Amniotic stem cell (primary cell): ENCODE measurements around the gene ATP8A2.

ENCODE experiments used
- DNase-seq: peaks from one replicate; lab custom pipeline; 2025; lab: John Stamatoyannopoulos, UW

Gene ATP8A2

DNA sequence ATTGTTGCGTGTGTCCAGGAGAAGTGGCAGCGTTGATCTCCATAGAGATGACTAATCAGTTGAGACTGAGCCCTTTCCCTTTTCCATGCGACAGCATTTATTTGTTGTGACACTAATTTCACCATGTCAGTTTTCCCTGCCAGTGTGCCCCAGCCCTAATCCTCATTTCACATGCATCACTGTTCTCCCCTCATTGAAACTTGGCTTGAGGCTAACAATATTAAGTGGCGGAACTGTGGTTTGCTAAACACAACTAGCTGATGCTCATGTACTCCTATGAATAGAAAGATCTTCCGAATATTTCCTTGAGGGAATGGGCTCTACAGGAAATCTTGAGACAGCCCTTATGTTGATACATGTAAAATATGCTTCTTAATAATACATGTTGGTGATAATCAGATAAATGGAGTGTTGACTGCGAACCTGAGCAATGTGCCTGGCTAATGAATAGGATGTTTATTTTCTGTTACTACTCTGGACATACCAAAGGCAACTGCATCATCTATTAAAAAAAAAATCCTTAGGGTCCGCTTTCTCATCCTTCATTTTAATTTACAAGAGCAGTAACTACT is 258.6 kb downstream of the ATP8A2 start:
- no peak for DNase-seq

DNA sequence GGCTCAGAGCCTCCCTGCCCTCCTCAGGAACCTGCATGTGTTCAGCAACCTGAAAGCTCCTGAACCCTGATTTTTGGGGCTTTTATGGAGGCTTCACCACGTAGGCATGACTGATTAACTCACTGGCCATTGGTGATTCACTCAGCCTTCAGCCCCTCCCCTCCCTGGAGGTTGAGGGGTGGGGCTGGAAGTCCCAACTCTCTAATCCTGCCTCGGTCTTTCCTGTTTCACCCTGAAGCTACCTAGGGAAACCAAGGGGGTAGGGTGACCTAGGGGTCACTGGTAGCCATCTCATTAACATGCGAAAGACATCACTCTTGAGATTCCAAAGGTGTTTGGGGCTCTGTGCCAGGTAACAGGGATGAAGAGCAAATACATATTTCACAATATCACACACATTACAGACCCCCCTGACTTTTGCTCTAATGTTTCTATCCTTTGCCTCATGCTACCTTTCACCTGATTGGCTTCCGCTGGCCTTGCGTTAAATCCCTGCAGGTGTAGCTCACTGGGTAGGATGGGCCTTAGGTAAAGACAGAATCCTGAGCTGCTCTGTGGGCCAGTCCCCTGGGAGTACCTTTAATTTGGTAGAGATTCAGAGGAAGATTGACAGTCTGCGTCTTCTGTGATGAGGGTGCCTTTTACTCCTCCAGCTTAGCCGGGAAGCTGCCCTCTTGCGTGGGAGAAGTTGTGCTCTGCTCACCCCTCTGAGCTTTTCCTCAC is 260.6 kb downstream of the ATP8A2 start:
- no peak for DNase-seq

DNA sequence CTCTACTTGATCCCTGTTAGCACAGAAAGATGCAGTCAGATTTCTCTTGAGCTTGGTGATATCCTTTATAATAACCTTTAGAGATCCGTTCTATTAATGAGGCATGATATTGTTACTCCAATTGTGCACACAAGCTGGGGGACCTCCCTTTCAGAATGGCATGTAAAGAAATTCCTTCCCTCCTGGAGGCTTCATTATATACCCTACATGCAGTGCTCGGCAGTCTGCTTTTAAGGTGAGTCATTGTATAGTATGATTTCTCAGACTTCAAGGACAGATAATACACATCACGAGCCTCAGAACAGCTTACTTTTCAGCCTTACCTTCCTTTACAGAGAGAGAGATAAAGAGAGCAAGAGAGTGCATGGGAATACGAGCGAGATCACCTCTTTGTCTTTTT is 261.3 kb downstream of the ATP8A2 start:
- no peak for DNase-seq

DNA sequence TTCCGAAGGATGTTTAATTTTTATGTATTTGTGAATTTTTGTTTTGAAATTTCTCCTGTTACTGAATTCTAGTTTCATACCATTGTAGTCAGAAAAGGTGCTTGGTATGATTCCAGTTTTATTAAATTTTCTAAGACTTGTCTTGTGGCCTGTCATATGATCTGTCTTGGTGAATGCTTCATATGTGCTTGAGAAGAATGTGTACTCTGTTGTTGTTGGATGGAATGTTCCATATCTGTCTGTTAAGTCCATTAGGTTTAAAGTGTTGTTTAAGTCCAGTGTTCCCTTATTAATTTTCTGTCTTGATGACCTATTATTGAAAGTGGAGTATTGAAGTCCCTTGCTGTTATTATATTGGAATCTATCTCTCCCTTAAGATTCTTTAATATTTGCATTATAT is 273.9 kb downstream of the ATP8A2 start:
- no peak for DNase-seq

DNA sequence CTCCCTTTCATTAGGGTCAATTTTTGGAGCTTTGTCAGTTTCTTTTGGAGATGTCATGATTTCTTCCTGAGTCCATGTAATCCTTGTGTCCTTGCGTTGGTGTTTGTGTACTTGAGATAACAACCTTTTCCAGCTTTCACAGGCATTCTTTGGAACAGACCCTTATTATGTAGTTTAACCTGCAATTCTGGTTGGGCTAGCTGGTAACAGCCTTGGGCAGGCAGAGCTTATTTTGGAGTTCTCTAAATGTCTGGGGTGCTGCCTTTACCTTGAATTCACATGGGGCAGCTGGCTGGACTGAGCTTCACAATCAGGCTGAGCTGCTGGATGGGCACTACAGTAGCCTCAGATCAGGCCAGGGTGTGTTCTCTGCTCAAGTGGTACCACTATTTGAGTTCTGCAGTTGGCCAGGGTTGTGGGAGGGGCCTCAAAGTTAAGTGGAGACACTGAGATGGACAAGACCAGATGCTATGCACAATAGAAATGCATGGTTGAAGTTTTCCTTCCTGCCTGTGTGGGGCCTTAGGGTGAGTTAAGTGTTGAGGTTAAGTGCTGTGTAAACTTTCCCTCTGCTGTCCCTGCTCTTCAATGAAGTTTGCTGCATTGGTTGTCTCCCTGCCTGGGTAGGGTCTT is 277.3 kb downstream of the ATP8A2 start:
- DNase-seq: no peak

DNA sequence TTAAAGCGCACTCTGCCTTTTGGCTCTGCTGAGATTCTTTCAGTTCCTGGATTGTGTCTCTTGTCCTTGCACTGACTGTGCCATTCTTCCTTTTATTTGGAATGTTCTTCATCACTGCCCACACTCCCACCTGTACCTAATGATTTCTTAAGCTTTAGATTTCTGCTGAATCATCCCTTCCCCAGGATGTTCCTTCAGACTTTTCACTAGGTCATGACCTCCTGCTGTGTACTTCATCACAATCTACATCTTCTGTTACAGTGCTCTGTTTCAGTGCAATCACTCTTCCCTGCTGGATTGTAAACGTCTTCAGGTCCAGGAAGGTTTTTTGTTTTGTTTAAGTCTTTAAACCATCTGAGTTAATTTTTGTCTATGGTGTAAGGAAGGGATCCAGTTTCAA is 281.0 kb downstream of the ATP8A2 start:
- DNase-seq: no peak

DNA sequence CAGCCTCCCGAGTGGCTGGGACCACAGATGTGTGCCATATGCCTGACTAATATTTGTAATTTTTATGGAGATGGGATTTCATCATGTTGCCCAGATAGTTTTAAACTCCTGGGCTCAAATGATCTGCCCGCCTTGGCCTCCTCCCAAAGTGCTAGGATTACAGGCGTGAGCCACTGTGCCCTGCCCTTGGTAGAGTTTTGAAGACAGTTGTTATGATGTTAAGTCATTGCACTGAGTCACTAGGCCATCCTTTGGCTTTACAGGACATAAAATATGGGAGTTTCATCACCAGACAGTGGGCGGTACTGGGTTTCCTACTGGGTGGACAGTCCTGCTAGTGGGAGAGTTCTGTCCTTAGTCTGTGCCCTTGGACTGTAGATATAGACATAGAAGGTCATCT is 282.5 kb downstream of the ATP8A2 start:
- no peak for DNase-seq

DNA sequence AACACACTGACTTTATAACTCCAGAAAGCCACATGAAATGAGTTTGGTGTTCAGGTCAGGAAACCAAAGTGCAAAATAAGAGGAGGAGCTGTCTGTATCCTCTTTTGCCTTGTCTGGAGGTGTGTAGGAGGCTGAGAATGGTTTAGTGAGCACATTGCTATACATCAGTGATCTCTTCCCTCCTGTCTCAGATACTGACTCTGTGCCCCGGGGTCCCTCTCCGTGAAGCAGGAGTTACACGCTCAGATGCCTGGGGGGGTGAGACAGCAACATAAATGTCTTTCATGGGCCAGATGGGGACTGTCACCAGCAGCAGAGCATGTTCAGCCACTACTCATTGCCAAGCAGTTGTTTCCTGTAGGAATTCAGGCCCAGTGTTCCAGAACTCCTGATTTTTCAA is 285.4 kb downstream of the ATP8A2 start:
- DNase-seq: no peak

DNA sequence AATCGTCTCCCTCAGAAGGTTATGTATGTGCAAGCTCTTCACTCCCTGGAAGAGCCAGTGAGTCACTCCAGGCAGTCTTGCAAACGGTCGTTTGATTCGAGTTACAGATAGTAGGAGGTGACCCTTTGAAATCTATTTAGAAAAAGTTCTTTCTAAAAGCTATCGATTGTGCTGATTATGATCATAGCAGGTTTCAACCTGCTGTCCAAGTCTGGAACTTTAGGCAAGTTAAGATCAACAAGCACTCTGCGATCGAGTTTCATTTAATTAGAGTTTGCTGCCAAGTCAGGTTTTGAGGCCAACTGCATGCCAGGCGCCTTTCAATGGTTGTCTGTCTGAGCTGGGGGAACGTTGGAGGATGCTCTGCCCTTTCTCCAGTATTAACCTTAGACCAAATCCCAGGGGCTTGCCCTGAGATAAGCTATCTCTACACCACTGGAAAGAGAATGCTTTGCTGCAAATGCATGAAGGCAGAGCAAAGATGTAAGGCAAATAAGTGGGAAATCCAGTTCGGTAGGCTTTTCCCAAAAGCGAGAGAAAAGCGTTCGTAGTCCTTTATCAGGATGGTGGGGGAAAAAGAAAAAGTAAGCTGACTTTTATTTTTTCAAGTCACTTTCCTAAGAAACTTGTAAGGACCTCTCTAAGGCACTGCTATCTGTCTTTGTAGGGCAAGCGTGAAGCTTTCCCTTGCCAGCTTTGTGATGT is 287.5 kb downstream of the ATP8A2 start:
- DNase-seq: peak; percentile 1

DNA sequence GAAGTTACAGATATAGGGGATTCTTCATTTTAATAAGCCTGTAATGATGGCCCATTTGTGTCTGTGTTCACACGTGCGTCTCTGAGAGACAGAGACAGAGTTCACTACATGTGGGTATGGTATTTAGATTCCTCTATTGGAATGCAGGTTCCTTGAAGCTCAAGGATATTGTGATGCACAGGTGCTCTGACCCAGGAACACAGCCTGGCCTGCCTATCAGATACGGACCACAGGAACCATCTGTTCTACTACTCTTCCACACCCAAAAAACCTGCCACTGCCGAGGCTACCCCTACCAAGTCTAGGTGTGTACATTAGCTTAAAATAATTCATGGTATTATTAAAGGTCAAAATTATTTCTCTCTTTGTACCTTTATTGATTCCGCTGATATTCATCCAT is 289.2 kb downstream of the ATP8A2 start:
- no peak for DNase-seq

DNA sequence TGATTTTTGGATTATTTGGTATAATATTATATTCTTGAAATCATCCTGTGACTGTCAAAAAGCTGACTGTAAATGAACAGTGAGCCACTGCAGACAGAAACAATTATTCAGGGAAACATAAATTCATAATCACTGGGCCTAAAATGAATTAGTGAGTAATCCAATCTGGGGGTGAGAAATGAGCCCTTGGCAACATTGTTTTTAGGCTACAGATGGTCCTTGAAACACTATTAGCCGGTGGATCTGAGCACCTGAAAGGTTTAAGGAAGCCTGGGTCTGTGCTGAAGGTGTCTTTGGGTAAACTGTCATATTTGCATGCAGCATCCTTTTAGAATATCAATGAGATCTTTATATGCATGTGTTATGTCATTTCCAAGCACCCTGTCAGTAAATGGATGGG is 290.7 kb downstream of the ATP8A2 start:
- no peak for DNase-seq

DNA sequence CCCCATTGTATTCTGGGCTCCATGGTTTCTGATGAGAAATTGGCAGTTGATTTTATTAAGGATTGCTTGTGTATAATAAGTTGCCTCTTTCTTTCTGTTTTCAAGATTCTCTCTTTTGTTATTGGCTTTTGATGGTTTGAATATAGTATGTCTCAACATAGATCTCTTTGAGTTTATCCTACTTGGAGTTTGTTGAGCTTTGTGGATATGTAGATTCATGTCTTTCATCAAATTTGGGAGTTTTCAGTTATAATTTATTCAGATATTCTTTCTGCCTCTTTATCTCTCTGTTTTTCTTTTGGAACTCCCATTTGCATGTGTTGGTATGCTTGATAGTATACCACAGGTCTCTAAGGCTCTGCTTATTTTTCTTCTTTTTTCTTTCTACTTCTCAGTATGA is 296.6 kb downstream of the ATP8A2 start:
- no peak for DNase-seq

DNA sequence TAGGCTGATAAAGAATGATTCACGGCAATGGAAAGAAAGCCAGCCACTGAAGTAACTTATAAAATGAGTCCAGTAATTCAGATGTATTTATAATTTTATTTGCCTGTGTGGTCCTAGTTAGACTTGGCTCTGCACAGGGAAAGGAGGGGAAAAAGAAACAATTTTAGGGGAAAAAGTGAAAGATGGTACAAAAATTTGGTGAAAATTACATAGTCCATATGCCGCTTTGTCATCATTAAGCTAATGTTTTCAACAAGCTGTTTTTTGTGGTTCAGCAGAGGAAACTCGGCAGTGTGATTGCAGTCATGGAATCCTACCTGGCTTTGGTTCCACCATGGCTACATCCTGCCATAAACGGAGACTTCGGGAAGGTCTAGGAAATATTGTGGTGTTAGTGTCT is 301.9 kb downstream of the ATP8A2 start:
- DNase-seq: no peak

DNA sequence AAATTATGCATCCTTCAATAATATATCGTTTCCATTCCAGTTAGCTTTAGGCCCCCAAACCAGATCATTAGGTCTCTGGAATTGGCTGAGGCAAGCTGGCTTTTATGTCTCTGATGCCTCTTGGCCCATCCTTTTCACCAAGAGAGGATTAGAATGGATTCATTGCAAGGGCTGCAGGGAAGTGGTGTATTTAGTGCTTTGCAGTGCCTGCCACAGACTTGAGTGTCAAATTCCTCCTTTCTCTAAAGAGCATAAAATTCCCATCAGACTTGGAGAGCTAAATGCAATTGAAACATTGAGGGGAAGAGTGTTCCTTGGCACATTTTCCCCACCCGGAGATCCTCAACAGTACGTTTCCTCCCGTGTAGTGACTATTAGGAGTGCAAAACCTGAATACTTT is 302.6 kb downstream of the ATP8A2 start:
- no peak for DNase-seq

DNA sequence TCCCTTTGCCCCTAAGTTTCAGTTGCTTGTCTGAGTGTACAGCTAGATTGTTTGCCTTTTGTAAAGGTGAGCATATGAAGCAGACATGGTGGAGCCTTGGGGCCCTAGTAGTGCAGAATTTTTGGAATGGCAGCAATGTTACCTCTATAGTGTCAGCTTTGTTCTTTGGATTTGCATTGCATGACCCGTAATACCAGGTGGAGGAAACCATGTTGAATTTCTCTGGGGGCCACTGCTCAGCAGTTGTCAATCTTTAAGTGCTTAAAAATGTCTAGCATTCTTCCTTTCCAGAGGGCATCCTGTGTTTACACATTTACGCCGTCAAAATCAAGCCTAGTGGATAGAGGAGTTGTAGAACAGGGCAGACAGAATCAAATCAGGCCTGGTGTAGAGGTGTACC is 303.3 kb downstream of the ATP8A2 start:
- DNase-seq: no peak

DNA sequence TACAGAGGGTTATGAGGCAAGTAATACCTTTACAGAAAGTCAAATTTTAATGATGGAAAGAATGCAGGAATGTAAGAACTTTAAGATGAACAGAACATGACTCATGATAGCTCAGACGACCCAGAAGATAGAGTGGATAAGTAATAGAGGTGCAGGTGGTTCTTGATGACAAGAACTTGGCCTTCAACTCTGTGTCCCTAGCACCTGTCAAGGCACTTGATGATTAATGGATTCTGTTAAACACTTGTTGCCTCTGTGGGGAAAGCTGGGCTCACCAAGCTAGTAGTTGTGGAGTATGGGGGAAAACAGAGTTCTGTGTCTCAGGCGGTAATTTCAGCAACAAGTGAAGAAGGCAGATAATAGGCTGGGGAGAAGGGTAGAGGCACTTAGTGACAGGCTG is 306.2 kb downstream of the ATP8A2 start:
- no peak for DNase-seq

DNA sequence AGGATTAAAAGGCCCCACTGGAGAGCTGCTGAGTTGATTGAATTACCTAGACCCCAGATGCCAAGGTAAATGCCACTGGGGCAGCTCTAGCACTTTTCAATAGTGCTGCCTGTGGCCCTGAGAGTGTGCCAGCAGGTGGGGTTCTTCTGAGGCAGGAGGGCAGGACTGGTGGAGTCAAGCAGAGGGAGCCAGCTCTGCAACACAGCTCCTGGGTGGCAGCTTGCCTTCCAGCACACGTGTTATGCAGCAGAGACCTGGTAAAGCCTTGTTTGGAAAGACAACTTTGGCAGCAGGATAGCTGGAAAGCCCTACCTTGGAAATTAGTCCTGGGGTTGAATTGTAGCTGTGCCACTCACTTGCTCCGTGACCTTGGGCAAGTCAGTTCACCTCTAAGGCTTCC is 306.6 kb downstream of the ATP8A2 start:
- DNase-seq: no peak

DNA sequence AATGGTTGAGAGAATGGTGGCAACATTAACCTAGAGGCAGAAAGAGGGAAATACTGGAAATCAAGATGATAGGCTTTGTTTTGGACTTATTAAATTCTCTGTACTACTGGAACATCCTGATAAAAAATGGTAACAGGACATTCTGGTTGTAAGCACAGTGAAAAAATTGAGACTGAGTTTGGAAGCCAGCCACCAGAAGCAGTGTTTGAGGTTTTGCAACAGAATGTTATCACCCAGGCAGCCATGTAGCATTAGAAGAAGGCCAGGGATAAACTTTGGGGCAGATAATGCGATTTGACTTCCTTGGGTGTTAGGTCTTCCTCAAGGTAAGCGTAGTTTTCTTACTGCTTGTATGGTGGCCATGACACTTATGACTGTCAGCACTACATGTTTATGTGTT is 307.4 kb downstream of the ATP8A2 start:
- no peak for DNase-seq

DNA sequence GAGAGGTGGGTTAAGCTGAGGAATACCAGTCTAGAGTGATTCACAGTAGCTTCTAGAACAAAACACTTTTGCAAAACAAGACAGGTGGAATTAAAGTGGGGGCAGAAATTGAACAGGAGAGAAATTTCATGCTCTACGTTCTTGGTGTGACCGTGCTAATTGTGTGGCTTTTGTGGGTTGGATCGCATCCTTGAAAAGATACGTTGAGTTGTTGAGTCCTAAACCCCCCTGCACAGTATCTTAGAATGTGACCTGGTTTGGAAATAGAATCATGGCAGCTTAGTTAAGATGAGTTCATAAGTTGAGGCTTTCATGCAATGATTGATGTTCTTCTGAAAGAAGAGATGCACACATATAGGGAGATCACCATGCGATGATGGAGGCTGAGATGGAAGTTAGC is 308.2 kb downstream of the ATP8A2 start:
- DNase-seq: no peak

DNA sequence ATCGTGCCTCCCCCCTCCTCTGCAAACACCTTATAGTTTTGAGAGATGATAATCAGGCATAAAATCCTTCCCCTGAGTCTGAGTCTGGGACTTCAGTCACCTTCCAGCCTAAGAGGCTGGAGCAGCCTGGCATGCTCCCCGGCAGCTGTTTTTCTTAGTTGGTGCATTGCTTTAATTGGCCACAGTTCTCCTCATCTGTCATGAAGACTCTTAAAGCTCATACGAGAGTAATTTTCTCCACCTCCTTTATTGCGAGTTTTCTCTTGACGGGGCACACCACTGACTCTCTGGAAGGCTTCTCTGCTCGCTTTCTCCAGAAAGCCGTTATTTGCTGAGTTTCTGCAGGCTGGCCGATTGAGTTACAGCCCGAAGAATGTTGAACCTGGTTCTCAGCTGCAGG is 310.5 kb downstream of the ATP8A2 start:
- DNase-seq: no peak

DNA sequence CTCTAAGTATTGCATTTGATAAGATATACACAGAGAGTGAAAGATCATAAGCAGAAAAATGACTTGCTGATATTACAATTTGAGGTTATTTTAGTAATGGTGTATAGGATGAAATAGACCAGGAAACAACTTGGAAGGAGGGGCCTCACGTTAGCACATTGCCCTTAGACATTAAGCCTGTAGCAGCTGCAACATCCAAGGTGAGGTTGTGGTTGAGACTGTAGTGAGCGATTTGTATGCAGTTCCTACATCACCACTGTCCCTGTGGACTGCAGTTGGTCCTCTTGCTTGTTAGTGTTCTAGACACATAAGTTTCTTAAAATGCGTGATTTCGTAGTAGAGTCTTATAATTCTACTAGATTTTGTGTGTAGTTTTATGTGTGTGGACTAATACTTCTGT is 311.3 kb downstream of the ATP8A2 start:
- no peak for DNase-seq

DNA sequence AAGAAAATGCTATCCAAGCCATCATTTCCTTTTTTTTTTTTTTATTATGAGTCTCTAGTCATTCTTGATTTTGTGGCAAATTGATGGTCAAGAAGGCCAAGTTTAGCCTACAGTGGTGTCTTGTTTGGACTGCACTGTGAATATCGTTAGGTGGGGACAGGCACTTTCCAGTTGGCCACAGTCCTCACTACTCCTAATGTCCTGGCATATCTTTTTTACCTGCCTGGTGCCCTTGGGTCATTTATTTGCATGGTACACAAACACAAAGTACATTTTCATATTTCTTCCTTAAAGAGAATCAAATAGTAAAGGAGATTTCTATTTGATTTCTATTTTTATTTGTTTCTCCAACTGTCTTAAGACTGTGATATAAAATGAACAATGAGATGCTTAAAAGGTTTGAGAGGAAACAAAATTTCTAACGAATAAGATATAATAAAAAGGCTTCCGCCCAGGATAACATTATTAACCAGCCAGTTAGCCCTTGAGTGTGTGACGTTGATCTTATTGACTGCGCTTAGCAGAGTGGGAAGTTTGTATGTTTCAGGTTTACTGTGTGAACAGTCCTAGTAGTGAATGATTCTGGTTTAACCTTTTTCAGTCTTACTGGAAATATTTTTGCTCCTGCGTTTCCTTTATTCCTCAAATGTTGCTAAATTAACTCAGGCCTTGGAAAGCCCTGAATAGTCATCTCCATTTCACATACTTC is 312.0 kb downstream of the ATP8A2 start:
- DNase-seq: no peak

DNA sequence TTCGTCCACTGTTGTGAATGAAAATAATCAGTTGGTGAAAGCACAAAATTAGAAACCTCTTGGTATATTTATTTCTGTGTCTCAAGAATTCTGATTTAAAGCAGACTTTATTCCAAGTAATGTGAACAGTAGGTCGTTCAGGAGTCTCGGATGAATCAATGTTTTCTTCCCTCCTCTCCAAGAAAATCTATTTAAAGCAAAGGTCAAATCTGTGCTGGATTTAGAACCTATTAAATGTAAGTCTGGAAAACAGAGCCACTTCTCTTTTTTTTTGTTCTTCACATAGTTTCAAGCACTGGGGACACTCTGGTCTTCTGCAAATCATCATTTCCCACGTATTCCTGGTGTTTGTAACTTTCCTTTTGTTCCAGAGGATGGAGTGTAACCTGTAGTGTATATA is 312.7 kb downstream of the ATP8A2 start:
- DNase-seq: no peak
